Medulla oblongata (tissue), 1 donor: ENCODE results near the gene KIF16B.
"Not testable (repeated sequence)": the region's sequence is repeated elsewhere in the genome, so short reads cannot be mapped to it uniquely, and the experiment has no call there.

Experiments used
- DNase-seq: peaks from one replicate; pipeline ENCODE4 v3.0.0-alpha.2; 2015; ENCODE audit errors: extremely low spot score

The KIF16B gene

GRCh38 chr20:16573001-16573965, at the start of gene KIF16B:
KIF16B (minus strand) TSS chr20:16573448; CDS start chr20:16573275, 173 bp downstream.
- DNase-seq: peak; percentile 89

GRCh38 chr20:16622501-16622900, 49.3 kb upstream of the KIF16B start:
- no peak for DNase-seq

GRCh38 chr20:16621435-16622141, 48.3 kb upstream of the KIF16B start:
- DNase-seq: no peak

- DNase-seq: no peak
Observed at GRCh38 chr20:16620961-16621360, 47.7 kb upstream of the KIF16B start.

- no peak for DNase-seq
Observed at GRCh38 chr20:16619953-16620352, 46.7 kb upstream of the KIF16B start.

GRCh38 chr20:16617056-16617455, 43.8 kb upstream of the KIF16B start:
- DNase-seq: no peak

- DNase-seq: no peak
Observed at GRCh38 chr20:16616317-16616716, 43.1 kb upstream of the KIF16B start.

GRCh38 chr20:16615199-16615598, 42.0 kb upstream of the KIF16B start:
- no peak for DNase-seq

- no peak for DNase-seq
Observed at GRCh38 chr20:16613954-16614353, 40.7 kb upstream of the KIF16B start.

- no peak for DNase-seq
Observed at GRCh38 chr20:16612706-16613105, 39.5 kb upstream of the KIF16B start.

- no peak for DNase-seq
Observed at GRCh38 chr20:16611817-16612216, 38.6 kb upstream of the KIF16B start.

GRCh38 chr20:16609066-16609465, 35.8 kb upstream of the KIF16B start:
- DNase-seq: no peak

- no peak for DNase-seq
Observed at GRCh38 chr20:16608277-16608650, 35.0 kb upstream of the KIF16B start.

GRCh38 chr20:16607364-16608276, 34.4 kb upstream of the KIF16B start:
- DNase-seq: no peak

- DNase-seq: no peak
Observed at GRCh38 chr20:16606468-16607070, 33.3 kb upstream of the KIF16B start.

GRCh38 chr20:16601047-16601446, 27.8 kb upstream of the KIF16B start:
- DNase-seq: no peak

- no peak for DNase-seq
Observed at GRCh38 chr20:16599257-16599656, 26.0 kb upstream of the KIF16B start.

- DNase-seq: peak; percentile 5
Observed at GRCh38 chr20:16596991-16597390, 23.7 kb upstream of the KIF16B start.

GRCh38 chr20:16596404-16596803, 23.2 kb upstream of the KIF16B start:
- DNase-seq: not testable (repeated sequence)

- DNase-seq: no peak
Observed at GRCh38 chr20:16595376-16595775, 22.1 kb upstream of the KIF16B start.

GRCh38 chr20:16590041-16590633, 16.9 kb upstream of the KIF16B start:
- no peak for DNase-seq
